NCI-H2081 (cell line): ENCODE data around the gene GALNT18.
"Not testable (repeated sequence)": the region's sequence is repeated elsewhere in the genome, so short reads cannot be mapped to it uniquely, and the experiment has no call there.

Experiments used
- DNase-seq, 2 experiments: peaks; one replicate each; lab custom pipeline; 2025; lab: John Stamatoyannopoulos, UW

Gene GALNT18

GRCh38 chr11:11384829-11385228 is 237.0 kb downstream of the GALNT18 start:
- DNase-seq = no peak

- no peak for DNase-seq
These were observed 237.8 kb downstream of the GALNT18 start for GRCh38 chr11:11383995-11384394.

DNA sequence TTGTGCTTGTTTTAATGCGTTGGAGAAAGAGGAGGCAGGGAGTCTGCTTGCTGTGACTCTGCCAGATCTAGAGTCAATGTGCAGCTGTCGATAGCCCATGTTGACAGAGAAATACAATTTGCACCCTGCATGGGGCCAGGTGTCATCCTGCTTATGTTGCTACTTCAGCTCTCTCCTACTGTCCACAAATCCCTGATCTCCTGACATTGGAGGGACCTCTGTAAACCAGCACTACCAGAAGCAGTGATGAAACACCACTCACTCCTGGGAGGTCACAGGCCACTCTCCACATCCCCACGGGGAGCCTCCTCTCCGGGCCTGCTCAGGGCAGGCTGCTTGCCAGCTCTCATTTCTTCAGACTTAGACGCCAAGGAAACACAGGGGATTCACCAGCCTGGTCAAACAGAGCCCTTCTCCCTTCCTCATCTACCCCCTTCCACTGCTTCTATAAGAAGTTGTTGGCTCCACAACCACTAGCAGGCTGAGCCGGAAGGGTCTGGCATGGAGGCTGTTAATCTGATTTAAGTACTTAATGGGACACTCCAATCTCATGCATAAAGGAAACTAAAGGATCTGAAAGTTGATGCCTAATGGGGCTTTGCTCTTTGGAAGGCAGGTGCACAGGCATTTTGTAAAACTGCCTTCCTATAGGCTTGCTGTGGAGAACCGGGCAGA is 238.8 kb downstream of the GALNT18 start:
- peak in 1 of 2 experiments; percentile 46 for DNase-seq

- no peak for DNase-seq
These were observed 240.2 kb downstream of the GALNT18 start for GRCh38 chr11:11381471-11382105.

GRCh38 chr11:11380883-11381282 is 240.9 kb downstream of the GALNT18 start:
- DNase-seq = no peak

DNA sequence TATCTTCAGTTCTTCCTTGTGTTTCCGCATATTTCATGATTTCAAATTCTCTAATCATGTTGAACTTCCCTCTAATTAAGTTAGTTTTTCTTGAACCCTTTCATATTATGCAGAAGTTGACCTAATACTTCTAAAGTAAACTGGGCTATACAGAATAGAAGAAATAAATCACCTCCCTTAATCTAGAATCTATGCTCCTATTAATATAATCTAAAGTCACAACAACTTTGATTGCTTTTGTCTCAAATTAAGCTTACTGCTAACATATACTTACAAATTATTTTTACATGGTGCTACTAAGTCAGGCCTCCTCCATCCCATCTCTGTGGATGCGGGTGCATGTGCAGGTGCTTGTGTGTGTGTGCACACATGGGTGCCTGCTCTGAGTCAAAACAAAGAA is 241.5 kb downstream of the GALNT18 start:
- DNase-seq = no peak

DNA sequence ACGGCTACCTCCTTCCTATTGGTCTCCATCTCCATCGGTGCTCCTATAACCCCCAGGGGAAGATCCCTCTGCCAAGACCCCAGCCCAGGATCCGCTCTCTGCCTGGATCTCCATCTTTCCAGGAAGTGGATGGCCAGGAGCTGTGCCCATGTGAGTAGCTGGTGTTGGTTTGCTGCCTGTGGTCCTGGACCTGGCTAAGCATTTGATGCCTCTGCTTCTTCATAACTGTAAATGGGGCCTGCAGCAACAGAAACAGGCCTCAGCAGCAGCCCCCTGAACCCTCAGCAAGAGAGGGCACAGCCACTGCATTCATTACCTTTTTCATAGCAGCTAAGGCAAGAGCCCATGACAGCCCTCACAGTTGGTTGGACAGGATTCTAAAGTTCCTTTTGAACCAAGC is 242.1 kb downstream of the GALNT18 start:
- DNase-seq = no peak

- no peak for DNase-seq
These were observed 243.4 kb downstream of the GALNT18 start for GRCh38 chr11:11378184-11378940.

- no peak for DNase-seq
These were observed 247.3 kb downstream of the GALNT18 start for GRCh38 chr11:11374358-11375148.

DNA sequence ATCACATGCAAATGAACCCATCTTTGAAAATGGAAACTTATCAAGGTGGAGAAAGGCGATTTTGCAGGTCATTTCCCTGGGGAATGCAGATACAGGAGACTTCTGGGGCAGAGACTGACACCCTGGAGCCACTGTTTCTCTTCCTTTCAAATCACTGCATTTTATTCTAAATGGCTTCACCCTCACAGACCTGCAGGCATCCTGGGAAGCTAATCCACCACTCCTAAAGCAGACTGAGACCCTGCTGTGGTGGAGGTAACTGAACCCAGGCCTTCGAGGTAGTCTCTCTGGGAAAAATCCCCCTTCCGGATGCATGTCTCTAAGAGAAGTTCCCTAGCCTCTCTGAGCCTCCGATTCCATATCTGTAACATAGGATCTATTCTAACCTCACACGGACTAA is 247.9 kb downstream of the GALNT18 start:
- no peak for DNase-seq

GRCh38 chr11:11372461-11372860 is 249.3 kb downstream of the GALNT18 start:
- no peak for DNase-seq

DNA sequence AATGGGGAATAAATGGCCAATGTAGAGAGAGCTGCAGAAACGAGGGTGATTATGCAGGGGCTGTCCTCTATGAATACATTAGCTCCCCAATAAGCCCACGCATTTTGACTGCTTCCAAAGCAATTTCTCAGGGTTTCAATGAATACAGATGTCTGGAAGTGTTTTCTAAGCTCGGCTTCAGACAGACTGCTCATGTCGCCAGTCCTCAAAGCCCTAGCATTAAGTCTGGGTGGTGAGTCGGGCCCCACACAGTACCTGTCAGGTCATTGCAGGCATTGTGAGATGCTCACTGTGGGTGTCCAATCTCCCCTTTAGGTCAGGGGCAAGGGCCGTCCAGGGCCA is 250.9 kb downstream of the GALNT18 start:
- no peak for DNase-seq

- DNase-seq = no peak
These were observed 251.4 kb downstream of the GALNT18 start for GRCh38 chr11:11370255-11370961.

- no peak for DNase-seq
These were observed 255.0 kb downstream of the GALNT18 start for GRCh38 chr11:11366793-11367192.

DNA sequence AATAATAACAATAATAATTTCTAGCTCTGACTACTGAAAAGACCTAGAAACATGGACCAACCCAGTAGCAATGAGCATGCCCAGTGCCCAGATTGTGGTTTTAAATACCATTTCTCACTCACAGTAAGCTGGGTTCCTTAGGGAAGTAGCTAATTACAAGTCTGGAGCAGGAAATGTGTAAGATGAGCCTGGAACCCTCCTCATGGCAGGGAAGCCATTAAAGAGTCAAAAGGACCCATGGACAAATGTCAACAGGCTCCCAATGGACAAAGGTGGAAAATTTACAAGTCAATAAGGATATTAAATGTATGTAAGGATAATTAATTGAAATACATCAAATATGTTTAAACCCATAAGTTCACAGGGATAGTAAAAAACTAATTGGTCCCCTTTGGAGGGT is 258.1 kb downstream of the GALNT18 start:
- DNase-seq = no peak

DNA sequence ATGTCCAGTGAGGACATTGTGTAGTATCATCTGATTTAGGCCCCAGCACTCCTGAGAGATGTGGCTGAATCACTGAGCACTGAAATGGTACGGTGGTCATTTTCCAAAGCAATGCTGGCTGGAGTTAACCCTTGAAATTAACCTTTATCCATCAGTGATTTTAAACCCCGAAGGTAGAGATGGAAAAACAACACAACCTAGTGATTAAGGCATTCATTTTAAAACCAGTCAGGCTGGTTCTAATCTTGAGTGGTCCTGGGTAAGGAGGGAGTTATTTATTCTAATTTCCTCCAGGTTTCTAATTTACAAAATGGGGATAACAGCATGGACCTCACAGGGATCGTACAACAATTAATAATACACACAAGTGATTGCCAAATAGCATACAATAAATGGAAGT is 262.2 kb downstream of the GALNT18 start:
- no peak for DNase-seq

GRCh38 chr11:11356842-11357241 is 265.0 kb downstream of the GALNT18 start:
- no peak for DNase-seq

DNA sequence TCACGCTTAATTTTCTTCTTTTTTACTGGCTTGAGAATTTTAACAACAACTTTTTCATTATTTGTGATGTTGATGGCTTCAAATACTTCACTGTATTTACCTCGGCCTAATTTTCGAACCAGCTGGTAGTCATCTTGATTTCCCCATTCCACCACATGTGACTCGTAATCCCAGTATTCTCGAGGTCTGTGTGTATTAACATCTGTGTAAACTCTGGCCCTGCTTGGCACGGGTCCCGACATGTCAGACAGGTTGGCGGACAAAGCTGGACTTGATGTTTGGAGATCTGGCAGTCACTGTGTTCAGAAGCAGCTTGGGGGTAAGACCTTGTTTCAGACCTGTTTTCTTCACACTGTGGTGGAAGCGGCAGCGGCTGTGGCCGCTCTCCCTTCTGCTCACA is 268.9 kb downstream of the GALNT18 start, which contains the start of gene CSNK2A3:
TSS of gene CSNK2A3 (minus strand) at position 373 of the 400 bp plus-strand sequence. CDS start at position 242, 131 bp downstream.
- DNase-seq = not testable (repeated sequence)

- DNase-seq = not testable (repeated sequence)
These were observed 270.0 kb downstream of the GALNT18 start for GRCh38 chr11:11351851-11352250.

DNA sequence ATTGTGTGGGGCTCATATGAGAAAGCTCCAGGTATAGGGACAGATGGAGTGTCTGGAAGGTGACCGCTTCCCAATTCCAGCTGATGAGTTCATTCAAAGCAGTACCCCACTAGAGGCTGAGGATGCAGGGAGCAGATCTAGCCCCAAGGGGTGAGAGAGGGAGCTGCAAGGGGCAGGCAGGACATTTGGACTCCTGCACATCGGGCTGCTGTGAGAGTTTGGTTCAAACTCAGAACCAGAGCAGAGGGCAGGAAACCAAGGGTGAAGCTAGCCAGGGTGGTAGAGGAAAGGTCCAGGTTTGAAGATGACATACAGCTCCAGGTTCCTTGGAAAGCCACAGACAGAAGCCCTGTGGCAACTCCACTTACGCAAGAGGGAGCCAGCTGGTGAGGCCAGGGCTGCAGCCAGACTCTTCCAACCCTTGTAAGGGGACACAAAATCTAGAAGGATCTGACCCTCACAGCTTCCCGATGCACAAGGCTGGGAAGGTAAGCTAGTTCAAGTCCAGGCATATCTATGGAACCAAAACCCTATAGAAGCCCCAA is 270.7 kb downstream of the GALNT18 start:
- no peak for DNase-seq

DNA sequence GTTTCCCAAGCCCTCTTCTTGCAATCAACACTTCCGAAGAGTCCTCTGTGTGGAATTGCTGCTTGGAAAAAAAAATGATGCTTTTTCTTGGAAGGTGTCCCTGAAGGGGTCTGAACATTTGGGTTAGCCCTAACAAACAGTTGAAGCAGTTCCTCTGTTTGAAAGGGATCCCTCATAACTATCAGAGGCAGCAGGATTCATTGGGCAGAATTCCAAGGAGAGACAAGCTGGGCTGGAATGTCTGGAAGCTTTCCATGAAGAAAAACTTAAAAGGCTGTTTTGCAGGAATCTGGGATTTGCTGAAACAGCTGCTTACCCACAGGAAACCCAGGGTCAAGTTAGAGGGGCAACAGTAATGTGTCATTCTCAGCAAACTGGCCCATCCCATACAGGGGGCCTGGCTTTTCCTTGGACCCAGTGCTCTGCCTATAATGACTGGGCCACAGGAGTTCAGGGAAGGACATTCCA is 271.9 kb downstream of the GALNT18 start:
- DNase-seq = no peak
